ENCODE data around the gene RAB7A. TPM values are rescaled to one million over a fixed set of nuclear protein-coding genes. Genes with fewer than 3 reads are reported as not detected.
"Not testable (repeated sequence)": the region's sequence is repeated elsewhere in the genome, so short reads cannot be mapped to it uniquely, and the experiment has no call there.

The RAB7A gene
- total RNA-seq, 3 donors from 2014 or later (not counting 1 experiment from before 2014, with no cell fraction given) = 218 to 233 (median 224) TPM

DNA sequence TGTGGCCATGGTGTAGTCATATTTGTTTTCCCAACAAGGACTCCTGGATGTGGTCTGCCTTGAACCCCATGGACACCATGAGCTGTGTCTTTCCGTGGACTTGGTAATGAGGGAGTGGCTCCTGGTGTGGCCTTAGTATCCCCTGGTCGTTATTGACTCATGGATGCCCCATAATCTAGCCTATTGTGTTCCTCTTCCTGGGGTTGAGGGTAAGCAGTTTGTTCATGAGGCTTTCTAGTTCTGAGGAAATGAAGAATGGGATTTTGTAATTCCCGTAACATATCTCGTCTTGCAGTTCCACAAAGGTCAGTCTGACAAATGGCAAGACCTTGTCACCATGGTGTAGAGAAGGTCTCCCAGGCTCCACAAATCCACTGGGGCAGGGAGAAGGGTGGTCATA is 22.6 kb downstream of the RAB7A start:
- Histone ChIP-seq H3K4me1 (ENCODE audit: control insufficient read depth, insufficient read depth, low read length) (peaks cover 20% of the 10 kb centered on the region), H3K27ac (ENCODE audit: low read length) (no peak overlapping the region), H3K9me3 (ENCODE audit: control insufficient read depth, insufficient read depth, low read length) (no peaks in the 10 kb centered on the region), H3K36me3 (ENCODE audit: control insufficient read depth, insufficient read depth, low read length) (peaks cover 6% of the 10 kb centered on the region), H3K27me3 (ENCODE audit: control insufficient read depth, insufficient read depth, low read length) (no peaks in the 10 kb centered on the region), H3K4me3 (ENCODE audit: low read length) (no peak overlapping the region)
- no peak overlapping the region for H3K4me3 Mint-ChIP-seq
- no peak for TF ChIP-seq CTCF (IDR thresholded peaks at IDR 0.05)
- no peak for DNase-seq
- no peak for ATAC-seq
- intact Hi-C loops (cut with micrococcal nuclease) = no loop called here
- H3K9me3 Mint-ChIP-seq = no peaks in the 10 kb centered on the region
- WGBS (ENCODE audit: insufficient coverage) = 92% methylated on average over 4 of the region's 4 CpGs
- H3K27me3 Mint-ChIP-seq (ENCODE audit: low read depth in 2 of 2) = no peaks in the 10 kb centered on the region
- H3K4me1 Mint-ChIP-seq = peaks cover 55 to 60% of the 10 kb centered on the region in 2 donors
- H3K36me3 Mint-ChIP-seq = no peaks in the 10 kb centered on the region
- peak overlapping the region; percentile 13 to 61 for H3K27ac Mint-ChIP-seq

DNA sequence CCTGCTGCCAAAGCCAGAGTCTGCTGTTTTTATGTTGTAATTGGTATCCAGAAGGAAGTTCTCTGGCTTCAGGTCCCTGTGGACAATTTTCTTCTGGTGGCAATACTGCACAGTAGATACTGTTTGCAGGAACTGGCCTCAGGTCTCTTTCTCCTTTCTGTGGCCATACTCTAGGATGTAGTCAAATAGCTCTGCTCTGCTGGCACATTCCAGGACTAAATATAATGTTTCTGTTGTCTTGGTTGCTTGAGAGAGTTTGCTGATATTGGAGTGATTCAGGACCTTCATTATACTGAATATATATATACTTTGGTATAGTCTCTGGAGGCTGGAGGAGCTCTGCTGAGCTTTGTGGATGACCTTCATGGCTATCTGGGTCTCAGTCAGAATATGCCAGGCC is 23.1 kb downstream of the RAB7A start:
- H3K4me3 ChIP-seq (ENCODE audit: low read length) = no peak overlapping the region
- Mint-ChIP-seq H3K27ac (peak overlapping the region; percentile 61 to 73), H3K9me3 (no peaks in the 10 kb centered on the region), H3K4me3 (no peak overlapping the region), H3K27me3 (ENCODE audit: low read depth in 2 of 2) (no peaks in the 10 kb centered on the region), H3K36me3 (no peaks in the 10 kb centered on the region), H3K4me1 (peaks cover 60 to 65% of the 10 kb centered on the region in 2 donors)
- H3K4me1 ChIP-seq (ENCODE audit: control insufficient read depth, insufficient read depth, low read length) = peaks cover 22% of the 10 kb centered on the region
- ATAC-seq = peak in 1 of 3 donors; percentile 9
- intact Hi-C loops (cut with micrococcal nuclease) = no loop called here
- DNase-seq = no peak
- no peaks in the 10 kb centered on the region for H3K27me3 ChIP-seq (ENCODE audit: control insufficient read depth, insufficient read depth, low read length)
- no peaks in the 10 kb centered on the region for H3K9me3 ChIP-seq (ENCODE audit: control insufficient read depth, insufficient read depth, low read length)
- H3K27ac ChIP-seq (ENCODE audit: low read length) = no peak overlapping the region
- TF ChIP-seq CTCF (IDR thresholded peaks at IDR 0.05) = no peak
- H3K36me3 ChIP-seq (ENCODE audit: control insufficient read depth, insufficient read depth, low read length) = peaks cover 5% of the 10 kb centered on the region

- intact Hi-C loops (cut with micrococcal nuclease); H3K9me3 ChIP-seq (ENCODE audit: control insufficient read depth, insufficient read depth, low read length); H3K27me3 ChIP-seq (ENCODE audit: control insufficient read depth, insufficient read depth, low read length); ATAC-seq; H3K4me3 ChIP-seq (ENCODE audit: low read length); H3K36me3 Mint-ChIP-seq; H3K27me3 Mint-ChIP-seq (ENCODE audit: low read depth in 2 of 2); H3K9me3 Mint-ChIP-seq; H3K36me3 ChIP-seq (ENCODE audit: control insufficient read depth, insufficient read depth, low read length); DNase-seq; H3K27ac ChIP-seq (ENCODE audit: low read length): not testable (repeated sequence)
- H3K4me1 Mint-ChIP-seq = peaks cover 65 to 70% of the 10 kb centered on the region in 2 donors
- H3K4me3 Mint-ChIP-seq = peak overlapping the region; percentile 54
- peaks cover 22% of the 10 kb centered on the region for H3K4me1 ChIP-seq (ENCODE audit: control insufficient read depth, insufficient read depth, low read length)
- peak overlapping the region; percentile 61 to 73 for H3K27ac Mint-ChIP-seq
- WGBS (ENCODE audit: insufficient coverage) = 79% methylated on average over 5 of the region's 5 CpGs
Measured at GRCh38 chr3:128749561-128749960, 23.6 kb downstream of the RAB7A start.

GRCh38 chr3:128753715-128754114 is 27.7 kb downstream of the RAB7A start:
- intact Hi-C loops (cut with micrococcal nuclease) = loop anchor here (5.0 kb wide), 1 partner anchor 34 kb away; no protein-coding TSS in a partner anchor
- no peak overlapping the region for H3K27ac ChIP-seq (ENCODE audit: low read length)

More at GRCh38 chr3:128753715-128754114, 27.7 kb downstream of the RAB7A start:
- WGBS (ENCODE audit: insufficient coverage) = no CpG with 5 or more reads among the region's 1 CpG
- ATAC-seq = no peak
- DNase-seq = no peak
- Histone ChIP-seq H3K36me3 (ENCODE audit: control insufficient read depth, insufficient read depth, low read length) (no peaks in the 10 kb centered on the region), H3K4me3 (ENCODE audit: low read length) (no peak overlapping the region), H3K9me3 (ENCODE audit: control insufficient read depth, insufficient read depth, low read length) (no peaks in the 10 kb centered on the region), H3K27me3 (ENCODE audit: control insufficient read depth, insufficient read depth, low read length) (no peaks in the 10 kb centered on the region), H3K4me1 (ENCODE audit: control insufficient read depth, insufficient read depth, low read length) (peaks cover 38% of the 10 kb centered on the region)
- Mint-ChIP-seq H3K9me3 (peaks cover 0 to 3% of the 10 kb centered on the region in 2 donors), H3K4me1 (peaks cover 82 to 83% of the 10 kb centered on the region in 2 donors), H3K27ac (peak overlapping the region; percentile 62 to 73), H3K27me3 (ENCODE audit: low read depth in 2 of 2) (no peaks in the 10 kb centered on the region), H3K36me3 (no peaks in the 10 kb centered on the region), H3K4me3 (peak overlapping the region; percentile 2)
- TF ChIP-seq CTCF (IDR thresholded peaks at IDR 0.05) = no peak
